Activated naive CD4-positive, alpha-beta T cell treated with anti-CD3 and anti-CD28 coated beads, Interleukin-2, amount 50 U/mL, for 16 hours (primary cell): ENCODE data around the gene FGF14.

Experiments used
- DNase-seq: peaks from one replicate; pipeline ENCODE4 v3.0.0-alpha.2; 2020

FGF14 gene

GRCh38 chr13:101833671-101834070 lies 568.2 kb downstream of the FGF14 start:
- DNase-seq = no peak

- DNase-seq = no peak
These were observed 571.8 kb downstream of the FGF14 start for GRCh38 chr13:101830035-101830434.

- no peak for DNase-seq
These were observed 572.4 kb downstream of the FGF14 start for GRCh38 chr13:101829484-101829883.

GRCh38 chr13:101828119-101828518 lies 573.7 kb downstream of the FGF14 start:
- no peak for DNase-seq

GRCh38 chr13:101817898-101818297 lies 584.0 kb downstream of the FGF14 start:
- no peak for DNase-seq

GRCh38 chr13:101811881-101812280 lies 590.0 kb downstream of the FGF14 start:
- no peak for DNase-seq

GRCh38 chr13:101811284-101811839 lies 590.5 kb downstream of the FGF14 start:
- no peak for DNase-seq

GRCh38 chr13:101799196-101799595 lies 602.7 kb downstream of the FGF14 start:
- DNase-seq = no peak

- no peak for DNase-seq
These were observed 603.4 kb downstream of the FGF14 start for GRCh38 chr13:101798437-101798836.

GRCh38 chr13:101795460-101795859 lies 606.4 kb downstream of the FGF14 start:
- no peak for DNase-seq

GRCh38 chr13:101795025-101795424 lies 606.8 kb downstream of the FGF14 start:
- DNase-seq = no peak

GRCh38 chr13:101792189-101792588 lies 609.7 kb downstream of the FGF14 start:
- DNase-seq = no peak

GRCh38 chr13:101785858-101786257 lies 616.0 kb downstream of the FGF14 start:
- no peak for DNase-seq

GRCh38 chr13:101784313-101784712 lies 617.5 kb downstream of the FGF14 start:
- no peak for DNase-seq

- DNase-seq = no peak
These were observed 618.3 kb downstream of the FGF14 start for GRCh38 chr13:101783554-101783953.

- no peak for DNase-seq
These were observed 621.6 kb downstream of the FGF14 start for GRCh38 chr13:101780211-101780610.

- DNase-seq = no peak
These were observed 622.7 kb downstream of the FGF14 start for GRCh38 chr13:101779147-101779546.

- no peak for DNase-seq
These were observed 626.6 kb downstream of the FGF14 start for GRCh38 chr13:101775267-101775666.

GRCh38 chr13:101774393-101774792 lies 627.5 kb downstream of the FGF14 start:
- no peak for DNase-seq

GRCh38 chr13:101773062-101773461 lies 628.8 kb downstream of the FGF14 start:
- DNase-seq = no peak

GRCh38 chr13:101767131-101767530 lies 634.7 kb downstream of the FGF14 start:
- no peak for DNase-seq

GRCh38 chr13:101763191-101763590 lies 638.7 kb downstream of the FGF14 start:
- no peak for DNase-seq

- DNase-seq = no peak
These were observed 644.3 kb downstream of the FGF14 start for GRCh38 chr13:101757446-101758039.

GRCh38 chr13:101755228-101755887 lies 646.5 kb downstream of the FGF14 start:
- DNase-seq = no peak

- no peak for DNase-seq
These were observed 649.4 kb downstream of the FGF14 start for GRCh38 chr13:101752432-101752831.
